ENCODE measurements around the gene KCNJ2. TPM values are rescaled to one million over a fixed set of nuclear protein-coding genes. Genes with fewer than 3 reads are reported as not detected.

KCNJ2 gene
- total and polyA plus RNA-seq, 4 donors = 0.47 to 2.7 (median 1.4) TPM

- H3K36me3 ChIP-seq (ENCODE audit: control insufficient read depth in 4 of 4, insufficient read depth in 3 of 4, low read depth in 1 of 4, low read length in 3 of 4) = no peaks in the 10 kb centered on the region
- H3K27ac ChIP-seq (ENCODE audit: low read depth in 1 of 2, low read length in 2 of 2) = no peak overlapping the region
- WGBS = 92% methylated on average over 1 of the region's 1 CpG
- DNase-seq (ENCODE audit: low spot score) = no peak
- H3K4me1 ChIP-seq (ENCODE audit: control insufficient read depth in 4 of 4, insufficient read depth in 4 of 4, low read length in 3 of 4) = no peaks in the 10 kb centered on the region
- peaks cover 0 to 2% (median 0%) of the 10 kb centered on the region in 4 donors for H3K9me3 ChIP-seq (ENCODE audit: control insufficient read depth in 4 of 4, low read length in 3 of 4)
- no peak overlapping the region for H3K4me3 ChIP-seq (ENCODE audit: low read depth in 1 of 3, low read length in 3 of 3)
- TF ChIP-seq YY1 (IDR thresholded peaks at IDR 0.05) (no peak), JUND (IDR thresholded peaks at IDR 0.05) (no peak), NR2F2 (IDR thresholded peaks at IDR 0.05) (no peak), FOXA1 (IDR thresholded peaks at IDR 0.05) (no peak), EGR1 (IDR thresholded peaks at IDR 0.05; ENCODE audit: low read depth in 2 of 2) (no peak), SP1 (IDR thresholded peaks at IDR 0.05) (no peak)
- H3K27me3 ChIP-seq (ENCODE audit: control insufficient read depth in 4 of 4, insufficient read depth in 4 of 4, low read length in 3 of 4) = no peaks in the 10 kb centered on the region
- H3K9ac ChIP-seq (ENCODE audit: low read depth in 1 of 2, low read length in 2 of 2) = no peak overlapping the region
Measured at GRCh38 chr17:70119545-70119944, 49.8 kb upstream of the KCNJ2 start.

DNA sequence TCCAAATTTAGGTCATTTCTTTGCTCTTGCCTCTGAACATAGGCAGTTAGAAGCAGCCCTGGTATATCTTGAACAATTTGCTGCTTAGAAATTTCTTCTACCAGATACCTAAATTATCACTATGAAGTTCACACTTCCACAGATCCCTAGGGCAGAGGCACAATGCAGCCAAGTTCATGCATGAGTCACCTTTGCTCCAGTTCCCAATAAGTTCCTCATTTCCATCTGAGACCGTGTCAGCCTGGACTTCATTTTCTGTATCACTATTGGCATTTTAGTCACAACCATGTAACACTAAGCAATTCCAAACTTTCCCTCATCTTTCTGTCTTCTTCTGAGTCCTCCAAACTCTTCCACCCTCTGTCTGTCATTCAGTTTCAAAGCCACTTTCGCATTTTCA, 49.3 kb upstream of the KCNJ2 start:
- no peak for TF ChIP-seq CTCF (IDR thresholded peaks at IDR 0.05; ENCODE audit: low read depth, low read length, missing input control)
- TF ChIP-seq HNF4G (IDR thresholded peaks at IDR 0.05) = no peak
- no peak for TF ChIP-seq EGR1 (IDR thresholded peaks at IDR 0.05; ENCODE audit: low read depth in 2 of 2)
- no peak for TF ChIP-seq JUND (IDR thresholded peaks at IDR 0.05)
- no peak for TF ChIP-seq HNF4A (conservative IDR thresholded peaks at IDR 0.05)
- no peak for TF ChIP-seq GABPA (IDR thresholded peaks at IDR 0.05 in 1 of 2, conservative IDR thresholded peaks at IDR 0.05 in 1 of 2)
- TF ChIP-seq, protein P1, sequence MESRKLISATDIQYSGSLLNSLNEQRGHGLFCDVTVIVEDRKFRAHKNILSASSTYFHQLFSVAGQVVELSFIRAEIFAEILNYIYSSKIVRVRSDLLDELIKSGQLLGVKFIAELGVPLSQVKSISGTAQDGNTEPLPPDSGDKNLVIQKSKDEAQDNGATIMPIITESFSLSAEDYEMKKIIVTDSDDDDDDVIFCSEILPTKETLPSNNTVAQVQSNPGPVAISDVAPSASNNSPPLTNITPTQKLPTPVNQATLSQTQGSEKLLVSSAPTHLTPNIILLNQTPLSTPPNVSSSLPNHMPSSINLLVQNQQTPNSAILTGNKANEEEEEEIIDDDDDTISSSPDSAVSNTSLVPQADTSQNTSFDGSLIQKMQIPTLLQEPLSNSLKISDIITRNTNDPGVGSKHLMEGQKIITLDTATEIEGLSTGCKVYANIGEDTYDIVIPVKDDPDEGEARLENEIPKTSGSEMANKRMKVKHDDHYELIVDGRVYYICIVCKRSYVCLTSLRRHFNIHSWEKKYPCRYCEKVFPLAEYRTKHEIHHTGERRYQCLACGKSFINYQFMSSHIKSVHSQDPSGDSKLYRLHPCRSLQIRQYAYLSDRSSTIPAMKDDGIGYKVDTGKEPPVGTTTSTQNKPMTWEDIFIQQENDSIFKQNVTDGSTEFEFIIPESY (IDR thresholded peaks at IDR 0.05) = no peak
- TF ChIP-seq RAD21 (IDR thresholded peaks at IDR 0.05) = no peak
- no peak for TF ChIP-seq RXRA (IDR thresholded peaks at IDR 0.05)
- TF ChIP-seq FOXA1 (IDR thresholded peaks at IDR 0.05) = no peak
- TF ChIP-seq NR2F2 (IDR thresholded peaks at IDR 0.05) = no peak
- TF ChIP-seq, protein P2, sequence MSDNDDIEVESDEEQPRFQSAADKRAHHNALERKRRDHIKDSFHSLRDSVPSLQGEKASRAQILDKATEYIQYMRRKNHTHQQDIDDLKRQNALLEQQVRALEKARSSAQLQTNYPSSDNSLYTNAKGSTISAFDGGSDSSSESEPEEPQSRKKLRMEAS (IDR thresholded peaks at IDR 0.05) = no peak
- TF ChIP-seq REST (IDR thresholded peaks at IDR 0.05) = no peak
- no peak for TF ChIP-seq YY1 (IDR thresholded peaks at IDR 0.05)
- TF ChIP-seq, protein P3, sequence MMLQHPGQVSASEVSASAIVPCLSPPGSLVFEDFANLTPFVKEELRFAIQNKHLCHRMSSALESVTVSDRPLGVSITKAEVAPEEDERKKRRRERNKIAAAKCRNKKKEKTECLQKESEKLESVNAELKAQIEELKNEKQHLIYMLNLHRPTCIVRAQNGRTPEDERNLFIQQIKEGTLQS (IDR thresholded peaks at IDR 0.05) = no peak
- no peak for TF ChIP-seq SP1 (IDR thresholded peaks at IDR 0.05)
- TF ChIP-seq TAF1 (conservative IDR thresholded peaks at IDR 0.05) = no peak
- no peak for TF ChIP-seq FOXA2 (IDR thresholded peaks at IDR 0.05)
- 79% methylated on average over 2 of the region's 2 CpGs for WGBS
- no peak overlapping the region for H3K27ac ChIP-seq (ENCODE audit: low read depth in 1 of 2, low read length in 2 of 2)
- no peaks in the 10 kb centered on the region for H3K36me3 ChIP-seq (ENCODE audit: control insufficient read depth in 4 of 4, insufficient read depth in 3 of 4, low read depth in 1 of 4, low read length in 3 of 4)
- H3K4me3 ChIP-seq (ENCODE audit: low read depth in 1 of 3, low read length in 3 of 3) = no peak overlapping the region
- no peak for DNase-seq (ENCODE audit: low spot score)
- no peaks in the 10 kb centered on the region for H3K27me3 ChIP-seq (ENCODE audit: control insufficient read depth in 4 of 4, insufficient read depth in 4 of 4, low read length in 3 of 4)
- H3K4me1 ChIP-seq (ENCODE audit: control insufficient read depth in 4 of 4, insufficient read depth in 4 of 4, low read length in 3 of 4) = no peaks in the 10 kb centered on the region
- no peak overlapping the region for H3K9ac ChIP-seq (ENCODE audit: low read depth in 1 of 2, low read length in 2 of 2)
- H3K9me3 ChIP-seq (ENCODE audit: control insufficient read depth in 4 of 4, low read length in 3 of 4) = peaks cover 0 to 2% (median 0%) of the 10 kb centered on the region in 4 donors
